SW 1271 (cell line): Measurements from ENCODE around the gene AGAP1.

Experiments used
- DNase-seq, 2 experiments: peaks; one replicate each; lab custom pipeline; 2025; lab: John Stamatoyannopoulos, UW

The AGAP1 gene

DNA sequence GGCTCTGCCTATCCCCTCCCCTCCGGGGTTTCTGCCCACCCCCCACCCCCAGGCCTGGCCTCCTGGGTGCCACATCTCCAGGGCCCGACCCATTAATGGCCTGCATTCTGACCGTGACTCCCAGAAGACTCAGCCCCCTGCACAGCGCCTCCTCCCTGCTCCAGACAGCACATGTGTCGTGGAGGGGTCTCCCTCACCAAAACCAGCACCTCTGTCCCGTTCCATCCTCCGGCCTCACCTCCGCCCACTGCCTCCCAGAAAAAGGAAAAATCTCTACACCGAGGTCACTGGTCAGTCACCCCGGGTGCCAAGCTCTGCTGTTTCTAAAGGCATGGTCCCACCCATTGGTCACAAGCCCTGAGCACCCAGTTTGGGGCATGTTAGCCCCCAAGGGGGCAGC, 609.1 kb downstream of the AGAP1 start:
- no peak for DNase-seq

DNA sequence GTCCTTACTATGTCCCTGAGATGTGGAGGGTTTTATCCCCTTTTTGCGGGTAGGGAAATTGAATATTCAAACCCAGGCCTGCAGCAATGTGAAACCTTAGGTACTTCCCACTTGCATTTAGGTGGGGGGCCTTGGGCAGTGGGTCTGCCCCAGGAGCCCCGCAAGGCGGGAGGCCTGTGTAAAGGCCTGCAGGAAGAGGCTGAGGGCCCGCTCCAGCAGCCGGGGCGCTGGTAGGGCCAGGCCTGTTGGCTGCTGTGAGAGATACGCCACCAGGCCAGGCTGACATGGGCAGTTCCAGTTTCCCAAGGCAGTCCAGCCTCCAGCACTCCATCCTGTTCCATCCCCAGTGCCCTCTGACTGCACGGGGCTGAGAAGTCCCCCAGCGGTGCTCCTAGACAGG, 610.1 kb downstream of the AGAP1 start:
- DNase-seq, result no peak

DNA sequence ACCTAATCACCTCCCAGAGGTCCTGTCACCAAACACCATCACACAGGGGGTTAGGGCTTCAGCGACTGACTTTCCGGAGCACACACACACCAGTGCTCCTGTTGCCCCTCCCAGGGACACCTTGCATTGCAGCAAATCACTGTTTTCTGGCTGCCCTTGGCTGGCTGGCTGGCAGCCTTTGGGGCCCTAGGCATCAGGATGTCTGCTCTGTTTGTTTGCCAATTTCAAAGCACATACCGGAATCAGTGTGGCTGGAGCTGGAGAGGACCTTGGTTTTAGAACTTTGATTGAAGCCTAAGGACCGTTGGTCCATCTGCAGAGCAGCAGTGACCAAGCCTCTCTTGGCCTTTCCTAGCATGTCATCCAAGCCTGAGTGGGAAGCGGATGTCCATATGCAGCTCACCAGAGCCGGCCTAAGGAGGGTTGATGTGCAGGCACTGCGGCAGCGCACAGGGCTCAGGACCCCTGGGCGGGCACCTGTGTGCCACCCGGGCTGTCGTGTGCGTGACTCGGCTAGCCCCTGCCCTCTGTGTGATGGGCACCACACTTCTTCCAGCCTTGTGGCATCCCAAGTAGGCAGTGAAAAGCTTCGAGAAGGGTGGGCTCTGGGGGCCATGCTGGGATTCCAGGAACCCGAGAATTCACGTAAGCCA, 612.2 kb downstream of the AGAP1 start:
- no peak for DNase-seq

GRCh38 chr2:236106761-236107160, 612.9 kb downstream of the AGAP1 start:
- no peak for DNase-seq

GRCh38 chr2:236107536-236107935, 613.7 kb downstream of the AGAP1 start:
- DNase-seq, result no peak

- no peak for DNase-seq
These were observed 614.2 kb downstream of the AGAP1 start for GRCh38 chr2:236107942-236108625.

DNA sequence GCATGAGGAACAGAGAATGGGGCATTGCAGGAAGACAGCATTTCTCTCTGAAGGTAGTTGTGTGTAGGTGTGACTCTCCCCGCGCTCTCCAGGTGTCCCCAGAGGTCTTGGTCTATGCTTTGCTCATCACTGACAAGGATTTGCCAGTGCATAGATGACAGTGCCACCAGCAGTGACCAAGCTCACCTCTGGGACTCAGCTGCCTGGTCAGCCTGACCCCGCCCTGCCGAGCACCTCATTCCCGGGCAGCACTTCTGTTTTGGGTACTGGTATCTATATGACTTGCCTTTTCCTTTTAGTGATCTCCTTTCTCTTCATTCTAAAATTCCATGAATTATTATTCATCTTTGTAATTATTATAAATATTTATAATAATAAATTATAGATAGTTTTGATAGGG, 615.2 kb downstream of the AGAP1 start:
- no peak for DNase-seq

- DNase-seq, result no peak
These were observed 615.6 kb downstream of the AGAP1 start for GRCh38 chr2:236109473-236109872.

DNA sequence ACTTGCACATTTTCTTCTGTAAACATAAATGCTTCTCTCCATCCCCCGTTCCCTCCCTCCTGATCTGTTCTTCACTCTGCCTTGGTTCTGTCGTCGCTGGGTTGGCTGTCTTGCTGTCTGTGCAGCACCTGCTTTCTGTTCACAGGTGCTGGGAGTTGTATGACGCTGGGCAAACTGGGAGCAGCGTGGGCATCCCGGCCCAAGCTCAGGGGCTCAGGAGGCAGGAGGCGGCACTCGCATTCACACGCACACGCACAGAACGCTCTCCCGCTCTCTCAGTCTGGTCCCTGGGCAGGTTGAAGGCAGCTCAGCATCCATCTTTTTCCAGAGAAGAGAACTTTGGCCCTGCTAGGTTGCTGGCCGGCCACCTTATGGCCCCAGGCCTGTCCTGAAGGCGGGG, 618.6 kb downstream of the AGAP1 start:
- no peak for DNase-seq

- DNase-seq, result no peak
These were observed 619.6 kb downstream of the AGAP1 start for GRCh38 chr2:236113425-236113824.

- no peak for DNase-seq
These were observed 620.1 kb downstream of the AGAP1 start for GRCh38 chr2:236113948-236114347.

- no peak for DNase-seq
These were observed 621.1 kb downstream of the AGAP1 start for GRCh38 chr2:236114959-236115358.

DNA sequence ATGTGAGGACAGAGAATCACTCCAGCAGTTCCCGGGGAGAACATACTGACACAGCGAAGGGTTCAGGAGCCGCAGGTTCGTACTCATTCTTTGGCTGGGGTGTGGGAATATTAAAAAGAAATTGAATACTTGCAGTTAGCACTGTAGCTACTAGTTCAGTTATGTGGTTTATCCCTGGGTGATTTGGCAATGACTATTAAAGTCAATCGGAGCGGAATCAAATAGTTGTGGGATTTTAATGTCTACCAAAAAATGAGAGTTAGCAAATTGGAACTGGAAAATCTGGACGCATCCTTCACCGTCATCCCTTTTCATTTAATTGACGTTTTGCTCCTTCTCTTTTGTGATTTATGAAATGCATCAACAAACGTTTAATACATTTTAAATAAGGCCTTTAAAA, 623.6 kb downstream of the AGAP1 start:
- no peak for DNase-seq

DNA sequence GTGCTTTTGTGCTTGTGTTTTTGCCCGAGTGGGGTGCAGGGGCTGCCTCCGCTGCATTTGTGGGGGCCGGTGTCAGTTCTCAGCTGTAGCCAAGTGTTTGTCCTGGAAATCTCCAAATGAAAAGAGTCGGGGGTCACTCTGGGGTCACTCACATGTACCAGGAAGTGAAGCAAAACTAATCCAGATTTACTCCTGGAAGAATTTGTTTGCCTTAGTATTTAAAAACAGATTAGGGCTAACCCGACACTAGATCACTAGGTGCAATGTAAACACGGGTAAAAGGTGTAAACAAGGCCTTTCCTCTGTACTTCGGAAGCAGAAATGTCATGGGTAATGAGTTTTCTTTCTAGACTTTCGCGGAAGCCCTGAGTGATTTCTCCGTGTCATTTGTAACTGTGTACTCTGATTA, 624.0 kb downstream of the AGAP1 start:
- no peak for DNase-seq

DNA sequence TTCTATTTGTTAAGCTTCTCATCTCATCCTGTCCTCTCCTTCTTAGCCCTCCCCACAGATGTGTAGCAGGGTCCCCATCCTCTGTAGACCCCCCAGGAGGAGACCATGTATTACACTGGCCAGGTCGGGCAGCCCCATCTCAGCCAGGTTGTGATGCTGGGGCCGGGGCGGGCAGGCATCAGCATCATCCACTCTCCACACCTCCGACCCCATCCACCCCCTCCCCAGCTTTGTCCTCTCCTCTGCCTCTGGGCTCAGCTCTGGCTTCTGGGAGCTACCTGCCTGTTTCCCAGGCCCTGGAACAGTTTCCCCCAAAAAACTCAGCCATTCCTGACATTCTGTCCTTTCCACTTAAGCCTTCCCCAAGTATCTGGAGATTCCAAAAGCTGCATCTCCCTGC, 625.2 kb downstream of the AGAP1 start:
- DNase-seq, result no peak

DNA sequence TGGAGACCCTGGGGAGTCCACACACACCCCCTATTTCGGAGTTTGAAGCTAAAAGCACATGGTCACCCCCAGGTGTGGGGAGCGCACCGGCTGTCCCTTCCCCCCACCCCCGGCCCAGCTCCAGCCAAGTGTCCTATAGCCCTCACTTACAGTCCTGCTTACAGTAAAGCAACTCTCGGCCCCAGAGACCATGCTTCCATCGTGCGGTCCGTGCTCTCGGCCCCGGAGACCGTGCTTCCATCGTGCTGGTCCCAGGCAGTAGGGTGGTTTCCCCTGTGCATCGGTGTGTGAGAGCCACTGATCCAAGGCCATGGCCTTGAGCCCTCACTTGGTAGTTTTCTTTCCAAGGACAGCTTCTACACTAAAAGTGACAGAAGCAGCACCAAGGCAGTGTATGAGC, 625.6 kb downstream of the AGAP1 start:
- DNase-seq, result no peak

DNA sequence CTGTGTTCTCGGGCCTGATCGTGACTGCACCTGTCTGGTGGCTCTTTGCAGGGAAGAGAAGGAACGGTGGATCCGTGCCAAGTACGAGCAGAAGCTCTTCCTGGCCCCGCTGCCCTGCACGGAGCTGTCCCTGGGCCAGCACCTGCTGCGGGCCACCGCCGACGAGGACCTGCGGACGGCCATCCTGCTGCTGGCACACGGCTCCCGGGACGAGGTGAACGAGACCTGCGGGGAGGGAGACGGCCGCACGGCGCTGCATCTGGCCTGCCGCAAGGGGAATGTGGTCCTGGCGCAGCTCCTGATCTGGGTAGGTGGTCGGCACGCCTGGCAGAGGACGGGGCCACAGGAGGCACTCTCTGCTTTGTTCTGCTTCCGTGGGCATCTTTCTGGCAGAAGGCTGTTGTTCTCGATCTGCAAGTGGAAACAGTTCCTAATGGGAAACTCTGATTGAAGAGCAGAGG, 626.3 kb downstream of the AGAP1 start:
- no peak for DNase-seq

DNA sequence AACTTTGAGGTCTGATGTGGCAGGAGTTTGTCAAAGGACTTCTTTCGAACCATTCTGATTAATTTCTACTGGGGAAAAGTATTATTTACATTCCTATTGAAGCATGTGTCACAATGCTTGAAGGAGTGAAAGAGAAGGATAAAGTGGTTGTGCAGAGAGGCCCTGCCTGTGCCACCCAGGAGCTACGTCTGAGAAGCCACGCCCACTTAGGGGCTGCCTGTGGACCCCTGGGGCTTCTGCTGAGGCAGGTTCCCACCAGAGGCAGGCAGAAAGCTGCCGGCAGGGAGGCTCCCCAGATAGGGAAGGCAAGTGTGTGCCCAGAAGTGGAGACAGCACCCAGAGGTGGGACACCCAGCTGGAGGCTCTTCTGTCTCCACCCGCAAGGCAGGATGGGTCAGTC, 627.0 kb downstream of the AGAP1 start:
- DNase-seq, result no peak

DNA sequence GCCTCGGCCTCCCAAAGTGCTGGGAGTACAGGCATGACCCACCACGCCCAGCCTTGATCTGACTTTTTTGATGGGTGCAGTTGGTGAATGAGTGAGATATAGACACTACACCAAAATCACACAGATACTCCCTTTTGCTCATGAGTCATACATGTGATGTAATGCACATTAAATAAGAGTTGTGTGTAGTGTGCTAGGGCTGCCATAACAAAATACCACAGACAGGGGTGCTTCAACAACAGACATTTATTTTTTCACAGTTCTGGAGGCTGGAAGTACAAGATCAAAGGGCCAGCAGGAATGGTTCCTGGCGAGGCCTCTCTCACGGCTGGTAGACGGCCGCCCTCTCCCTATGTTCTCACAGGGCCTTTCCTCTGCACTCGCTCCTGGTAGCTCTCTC, 627.7 kb downstream of the AGAP1 start:
- DNase-seq, result no peak

DNA sequence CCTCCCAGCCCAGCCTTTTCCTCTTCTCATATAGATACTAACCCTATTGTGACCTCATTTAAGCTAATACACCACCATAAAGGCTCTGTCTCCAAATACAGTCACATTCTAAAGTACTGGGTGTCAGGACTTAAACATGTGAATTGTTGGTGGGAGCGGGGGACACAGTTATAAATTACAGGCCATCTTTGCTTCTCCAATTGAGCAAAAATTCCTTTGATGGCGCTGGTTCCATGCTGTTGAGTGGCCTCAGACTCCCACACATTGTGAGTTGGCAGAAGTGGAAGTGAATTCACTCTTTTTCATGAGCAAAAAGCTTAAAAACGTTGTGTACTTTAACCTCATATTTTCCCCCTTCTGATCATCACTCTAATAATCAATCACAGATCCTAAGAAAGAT, 628.4 kb downstream of the AGAP1 start:
- DNase-seq, result no peak

GRCh38 chr2:236123716-236124115, 629.9 kb downstream of the AGAP1 start:
- no peak for DNase-seq

DNA sequence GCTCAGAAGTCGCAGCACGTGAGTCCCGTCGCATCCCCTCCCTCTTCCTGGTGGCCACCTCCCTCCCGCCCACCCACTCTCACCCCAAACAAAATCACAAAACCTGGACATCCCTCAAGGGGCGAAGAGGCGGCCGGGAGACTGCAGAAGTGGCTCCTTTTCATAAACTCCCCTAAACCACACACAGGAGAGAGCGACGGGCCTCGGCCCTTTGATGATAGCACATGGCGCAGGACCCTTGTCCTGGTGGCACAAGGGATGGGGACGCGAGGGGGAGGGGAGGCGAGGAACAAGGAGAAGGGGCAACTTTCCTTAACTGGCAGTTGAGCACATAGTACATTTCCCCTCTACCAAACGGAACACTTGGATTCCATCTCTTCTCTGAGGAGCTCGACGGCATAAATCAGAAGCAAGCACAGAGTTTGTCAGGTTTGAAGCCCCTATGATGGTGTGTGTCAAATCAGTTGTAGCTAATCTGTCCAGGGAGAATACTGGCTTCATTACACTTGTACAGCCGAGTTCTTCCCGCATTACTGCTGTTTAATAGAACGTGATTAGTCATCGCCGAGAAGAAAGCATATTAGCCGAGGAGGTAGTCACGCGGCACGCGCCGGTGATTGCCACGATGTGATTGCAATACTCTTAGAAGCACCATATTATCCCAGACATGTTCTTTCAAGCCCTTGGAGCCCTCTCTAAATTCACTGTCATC, 630.5 kb downstream of the AGAP1 start:
- no peak for DNase-seq

DNA sequence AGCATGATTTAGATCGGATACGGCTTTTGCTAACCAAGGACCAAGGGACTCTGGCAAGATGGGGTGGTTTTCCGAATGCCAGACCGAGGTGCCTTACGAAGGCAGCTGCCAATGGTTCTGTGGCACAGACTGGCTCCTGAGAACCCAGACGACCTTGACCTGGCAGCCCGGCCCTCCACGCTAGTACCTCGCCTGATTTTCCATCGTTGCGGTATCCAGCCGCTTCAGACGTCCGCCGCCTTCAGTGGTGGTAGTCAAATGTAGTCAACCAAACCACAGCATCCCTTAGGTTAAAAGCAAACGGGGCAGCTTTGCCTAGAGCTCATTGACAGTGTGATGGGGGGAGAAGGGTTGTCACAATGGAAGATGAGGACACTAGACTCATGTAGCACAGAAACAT, 631.7 kb downstream of the AGAP1 start:
- DNase-seq, result no peak
